K562 (cell line): ENCODE data around the gene FASTKD3. TPM values are rescaled to one million over a fixed set of nuclear protein-coding genes. Genes with fewer than 3 reads are reported as not detected.
A peak's percentile ranks its signal among the peaks of the same experiment; 100 is the strongest.

Source experiments
- ATAC-seq: fragments of 200-7000 bp; cut with Tn5 transposase; 3 replicates; pipeline ENCODE4 v1.9.1; 2020; ENCODE audit warnings: moderate library complexity
- BruUV-seq: library from RNA; stranded (reverse); fragments of 400-500 nt; replicated peaks from 2 replicates; lab custom pipeline; 2021; lab: Mats Ljungman, UMichigan
- CTCF ChIA-PET: fragments of 300-600 bp; formaldehyde crosslinking; extraction: SDS; loops from one replicate; lab custom pipeline; 2021; ENCODE audit warnings: low intra/inter-chr PET ratio; lab: Yijun Ruan, JAX
- POLR2A ChIA-PET: fragments of 300-600, 350-650 bp; sonication (Branson Sonifier 250); formaldehyde crosslinking; extraction: SDS; loops from one replicate; lab custom pipeline; 2021; ENCODE audit warnings: antibody characterized with exemption, inconsistent platforms; lab: Yijun Ruan, JAX
- DNase-seq, 4 experiments: peaks; one replicate each; pipeline versions ENCODE4 v3.0.0 to v3.0.0-alpha.2; 2011 to 2018; ENCODE audit warnings: low spot score in 3 of 4, mixed read lengths in 3 of 4; ENCODE audit errors: extremely low read depth in 1 of 4
- FAIRE-seq: peaks from 2 replicates; lab custom pipeline; 2011; peaks lifted over from hg19 to GRCh38; lab: Jason Lieb, UNC
- H2AFZ ChIP-seq: 2 replicates; pipeline ENCODE4 v1.6.0; 2011; ENCODE audit warnings: low read depth, low read length, control low read depth, inconsistent platforms
- H3K27ac ChIP-seq: fragments of 200-600 bp; 3 replicates; pipeline ENCODE4 v1.8.0; 2011; ENCODE audit warnings: low read depth, mild to moderate bottlenecking, control low read depth, inconsistent platforms, low read length, moderate library complexity, mixed read lengths; ENCODE audit errors: extremely low read depth
- H3K27me3 ChIP-seq, 2 experiments: fragments of 300-600 bp in 1 of 2; 2 replicates in 1 of 2; 3 replicates in 1 of 2; pipeline versions ENCODE4 v1.6.0 to v1.8.0; 2011; ENCODE audit warnings: inconsistent platforms in 2 of 2, low read length in 2 of 2, mild to moderate bottlenecking in 1 of 2, mixed read lengths in 1 of 2, moderate library complexity in 1 of 2; ENCODE audit not compliant: control insufficient read depth in 2 of 2, insufficient read depth in 2 of 2
- H3K36me3 ChIP-seq: fragments of 300-600 bp; 3 replicates; pipeline ENCODE4 v1.8.0; 2011; ENCODE audit warnings: mild to moderate bottlenecking, low read length, inconsistent platforms; ENCODE audit not compliant: control insufficient read depth, insufficient read depth
- H3K4me1 ChIP-seq, 2 experiments: fragments of 200-600 bp in 1 of 2; replicated peaks in 1 of 2; 2 replicates in 1 of 2; 3 replicates in 1 of 2; pipeline versions ENCODE4 v1.5.1 to v1.8.0; 2011; ENCODE audit warnings: inconsistent platforms in 2 of 2, low read length in 2 of 2, mild to moderate bottlenecking in 1 of 2, mixed read lengths in 1 of 2, moderate library complexity in 1 of 2; ENCODE audit not compliant: control insufficient read depth in 2 of 2, insufficient read depth in 2 of 2
- H3K4me2 ChIP-seq: 2 replicates; pipeline ENCODE4 v1.6.1; 2011; ENCODE audit warnings: low read length, control low read depth, inconsistent platforms, mixed read lengths; ENCODE audit not compliant: insufficient read depth
- H3K4me3 ChIP-seq: fragments of 200-600 bp; sonication (generic), shearing (Covaris generic); 2 replicates; pipeline ENCODE4 v1.5.1; 2016; ENCODE audit warnings: control low read depth, inconsistent platforms
- H3K79me2 ChIP-seq: fragments of 200-600 bp; 3 replicates; pipeline ENCODE4 v1.8.0; 2011; ENCODE audit warnings: low read length, inconsistent platforms; ENCODE audit not compliant: control insufficient read depth, insufficient read depth
- H3K9ac ChIP-seq, 2 experiments: 2 replicates each; pipeline versions ENCODE4 v1.6.0 to v1.6.1; 2011; ENCODE audit warnings: low read depth in 2 of 2, low read length in 2 of 2, control low read depth in 1 of 2, inconsistent platforms in 1 of 2, mild to moderate bottlenecking in 1 of 2, mixed read lengths in 1 of 2; ENCODE audit not compliant: insufficient read depth in 1 of 2
- H3K9me1 ChIP-seq: one replicate; pipeline ENCODE4 v1.6.0; 2011; ENCODE audit warnings: inconsistent platforms, mild to moderate bottlenecking, low read length, moderate library complexity; ENCODE audit not compliant: control insufficient read depth, insufficient read depth
- H3K9me3 ChIP-seq: replicated peaks from 2 replicates; pipeline ENCODE4 v1.5.1; 2011; ENCODE audit warnings: low read depth, low read length, inconsistent platforms; ENCODE audit not compliant: control insufficient read depth, insufficient read depth
- H4K20me1 ChIP-seq: replicated peaks from 2 replicates; pipeline ENCODE4 v1.6.1; 2011; ENCODE audit warnings: low read length, inconsistent platforms, mixed read lengths; ENCODE audit not compliant: control insufficient read depth, insufficient read depth
- CREM ChIP-seq: IDR thresholded peaks from 2 replicates; pipeline ENCODE4 v1.6.1; 2014; ENCODE audit warnings: antibody characterized with exemption, low read depth
- ILF3 ChIP-seq: fragments of 450-650 bp; IDR thresholded peaks from 2 replicates; pipeline ENCODE4 v1.6.1; 2018; ENCODE audit warnings: antibody characterized with exemption, mild to moderate bottlenecking, moderate library complexity, borderline replicate concordance
- NR2C1 ChIP-seq, 2 experiments: fragments of 450-650 bp; IDR thresholded peaks; 2 replicates each; pipeline ENCODE4 v1.6.1; 2017; ENCODE audit warnings: mild to moderate bottlenecking in 2 of 2, antibody characterized with exemption in 1 of 2, inconsistent platforms in 1 of 2, missing compliant biosample characterization in 1 of 2, missing genetic modification characterization in 1 of 2
- ZNF121 ChIP-seq: sonication (generic); formaldehyde crosslinking; conservative IDR thresholded peaks from 2 replicates; pipeline ENCODE4 v1.8.0; 2022; ENCODE audit warnings: missing genetic modification reagents
- ZNF507 ChIP-seq: conservative IDR thresholded peaks from 2 replicates; pipeline ENCODE4 v1.6.1; 2017; ENCODE audit warnings: missing genetic modification characterization, missing compliant biosample characterization
- ZZZ3 ChIP-seq: fragments of 450-650 bp; IDR thresholded peaks from 2 replicates; pipeline ENCODE4 v1.6.1; 2016; ENCODE audit warnings: antibody characterized with exemption, mild to moderate bottlenecking, moderate library complexity
- WGBS: fragments of 100-300 bp; shearing (Covaris generic); methylation state at CpG from one replicate; pipeline ENCODE4 v1.1.6; 2016; ENCODE audit warnings: low coverage, mixed read lengths; ENCODE audit not compliant: insufficient coverage; ENCODE audit errors: missing lambda C conversion rate; 5-methylcytosine and 5-hydroxymethylcytosine counted together
- in situ Hi-C: fragments of 300-500 bp; cut with MboI; formaldehyde crosslinking; loops from 4 replicates; pipeline ENCODE4 v1.15.0; 2018; ENCODE audit warnings: inconsistent platforms, mixed read lengths
- intact Hi-C: fragments of 100-400 bp; cut with micrococcal nuclease; formaldehyde crosslinking; loops from 2 replicates; pipeline ENCODE4 v1.14.2; 2022
- polyA plus RNA-seq, 8 experiments: library from polyadenylated mRNA; depleted of rRNA in 4 of 8; stranded (reverse) in 5 of 8; unstranded in 3 of 8; fragments of >200 nt; fragmentation: Nextera tagmentation in 2 of 8; fragmentation: Illumina TruSeq in 1 of 8; extraction: Ambion mirVana in 2 of 8; extraction: Trizol in 1 of 8; gene quantifications; 2 replicates each; pipeline versions ENCODE4 v1.2.1 to v1.2.3, GENCODE V29; 2011 to 2014; ENCODE audit warnings: inconsistent platforms in 1 of 8, missing spikeins in 1 of 8
- total RNA-seq, 7 experiments: library from RNA; depleted of rRNA in 6 of 7; stranded (reverse); fragments of >200 nt in 6 of 7; fragmentation: Illumina TruSeq in 2 of 7; extraction: Trizol in 2 of 7; gene quantifications; 2 replicates each; pipeline versions ENCODE4 v1.2.1 to v1.2.3, GENCODE V29; 2011 to 2021; ENCODE audit warnings: low replicate concordance in 1 of 7
- TF ChIP-seq, protein P1 (sequence below): fragments of 450-650 bp; IDR thresholded peaks from 2 replicates; pipeline ENCODE4 v1.6.1; 2016; ENCODE audit warnings: mild to moderate bottlenecking

Gene FASTKD3
- total and polyA plus RNA-seq, 9 of the 15 experiments (the other 6 are each of a cell fraction or from before 2014, with no cell fraction given) = 17.1 to 149 (median 47.5) TPM

DNA sequence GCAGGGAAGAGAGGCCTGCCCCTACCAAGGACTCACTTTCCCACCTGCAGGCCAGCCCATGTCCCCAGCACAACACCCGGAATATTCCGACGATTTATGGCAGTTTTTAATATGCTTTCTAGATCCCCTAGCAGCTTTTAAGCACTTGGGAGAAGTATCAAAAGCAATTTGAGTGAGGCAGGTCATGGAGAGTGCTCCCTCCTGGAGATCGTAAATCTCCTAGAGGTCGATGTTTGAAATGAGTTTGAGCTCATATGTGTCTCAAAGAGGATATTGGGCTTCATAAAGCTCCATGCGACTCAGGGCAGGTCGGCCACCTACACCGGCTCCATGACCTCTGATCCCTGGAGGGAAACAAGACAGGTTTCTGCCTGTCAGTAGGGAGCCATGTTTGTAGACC is 45.2 kb downstream of the FASTKD3 start (continued):
- TF ChIP-seq ZZZ3 = no peak
- TF ChIP-seq ILF3 = no peak
- TF ChIP-seq, all 486 proteins: peak for 0

DNA sequence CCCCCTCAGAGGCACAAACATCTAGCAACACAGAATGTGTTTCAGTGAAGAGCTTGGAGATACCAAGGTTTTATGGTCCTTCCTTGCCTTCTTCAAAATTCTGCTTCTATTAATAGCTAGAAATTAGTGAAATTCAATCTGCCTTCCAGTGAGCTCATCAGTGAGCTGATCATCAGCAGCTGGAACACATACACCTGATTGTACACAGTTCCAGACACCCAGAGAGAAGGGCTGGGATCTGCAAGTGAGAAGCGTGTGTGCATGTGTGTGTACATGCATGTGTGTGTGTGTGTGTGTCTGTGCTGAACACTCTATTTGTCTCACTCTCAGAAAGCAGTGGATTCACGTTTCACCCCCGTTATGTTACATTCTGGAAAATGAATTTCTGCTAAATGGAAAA is 46.4 kb downstream of the FASTKD3 start:
- Histone ChIP-seq H3K79me2 (no peaks in the 10 kb centered on the region), H3K27ac (no peak overlapping the region), H2AFZ (no peak overlapping the region), H3K36me3 (no peaks in the 10 kb centered on the region), H3K4me1 (no peaks in the 10 kb centered on the region), H4K20me1 (no peaks in the 10 kb centered on the region), H3K9ac (no peak overlapping the region), H3K4me3 (no peak overlapping the region), H3K27me3 (peaks cover 25 to 62% of the 10 kb centered on the region in 2 experiments; a peak in 4 of 5 replicates), H3K9me1 (no peaks in the 10 kb centered on the region), H3K9me3 (no peaks in the 10 kb centered on the region), H3K4me2 (no peak overlapping the region)
- DNase-seq = no peak
- 2% methylated on average over 3 of the region's 3 CpGs for WGBS
- peak; percentile 49 for FAIRE-seq
- intact Hi-C loops (no loop called here), in situ Hi-C loops (no loop called here)
- ChIA-PET CTCF (no interaction called here), POLR2A (no interaction called here)
- BruUV-seq = no TSS peak
- ATAC-seq = no peak
- TF ChIP-seq, protein P1, sequence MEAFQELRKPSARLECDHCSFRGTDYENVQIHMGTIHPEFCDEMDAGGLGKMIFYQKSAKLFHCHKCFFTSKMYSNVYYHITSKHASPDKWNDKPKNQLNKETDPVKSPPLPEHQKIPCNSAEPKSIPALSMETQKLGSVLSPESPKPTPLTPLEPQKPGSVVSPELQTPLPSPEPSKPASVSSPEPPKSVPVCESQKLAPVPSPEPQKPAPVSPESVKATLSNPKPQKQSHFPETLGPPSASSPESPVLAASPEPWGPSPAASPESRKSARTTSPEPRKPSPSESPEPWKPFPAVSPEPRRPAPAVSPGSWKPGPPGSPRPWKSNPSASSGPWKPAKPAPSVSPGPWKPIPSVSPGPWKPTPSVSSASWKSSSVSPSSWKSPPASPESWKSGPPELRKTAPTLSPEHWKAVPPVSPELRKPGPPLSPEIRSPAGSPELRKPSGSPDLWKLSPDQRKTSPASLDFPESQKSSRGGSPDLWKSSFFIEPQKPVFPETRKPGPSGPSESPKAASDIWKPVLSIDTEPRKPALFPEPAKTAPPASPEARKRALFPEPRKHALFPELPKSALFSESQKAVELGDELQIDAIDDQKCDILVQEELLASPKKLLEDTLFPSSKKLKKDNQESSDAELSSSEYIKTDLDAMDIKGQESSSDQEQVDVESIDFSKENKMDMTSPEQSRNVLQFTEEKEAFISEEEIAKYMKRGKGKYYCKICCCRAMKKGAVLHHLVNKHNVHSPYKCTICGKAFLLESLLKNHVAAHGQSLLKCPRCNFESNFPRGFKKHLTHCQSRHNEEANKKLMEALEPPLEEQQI = no peak
- no peak for TF ChIP-seq NR2C1 (IDR thresholded peaks at IDR 0.05)
- no peak for TF ChIP-seq NR2C1 (tag; IDR thresholded peaks at IDR 0.05)
- TF ChIP-seq CREM = no peak
- TF ChIP-seq ZNF507 (tag) = no peak
- TF ChIP-seq ILF3 = no peak
- no peak for TF ChIP-seq ZNF121
